Natural killer cell (primary cell): ENCODE data around the gene NSDHL. TPM values are rescaled to one million over a fixed set of nuclear protein-coding genes. Genes with fewer than 3 reads are reported as not detected.

Experiments
- ATAC-seq, 3 donors: fragments of 150-1000 bp in 2 of 3; fragments of 200-7000 bp in 1 of 3; cut with Tn5 transposase; 1 replicate in 1 of 3; 2 replicates in 2 of 3; pipeline ENCODE4 v1.10.0; 2021; ENCODE audit warnings: mild to moderate bottlenecking in 2 of 3, moderate library complexity in 2 of 3
- DNase-seq, 2 donors: peaks; one replicate each; pipeline versions ENCODE4 v3.0.0 to v3.0.0-alpha.2; 2013 to 2021; ENCODE audit warnings: mixed read lengths in 1 of 2
- H3K27ac ChIP-seq: one replicate; pipeline ENCODE4 v1.5.1; 2013; ENCODE audit warnings: mild to moderate bottlenecking, low read length
- H3K27me3 ChIP-seq: one replicate; pipeline ENCODE4 v1.6.1; 2013; ENCODE audit warnings: low read length; ENCODE audit not compliant: control insufficient read depth, insufficient read depth
- H3K36me3 ChIP-seq: one replicate; pipeline ENCODE4 v1.6.1; 2013; ENCODE audit warnings: low read length; ENCODE audit not compliant: control insufficient read depth, insufficient read depth
- H3K4me1 ChIP-seq: one replicate; pipeline ENCODE4 v1.6.1; 2013; ENCODE audit warnings: low read length; ENCODE audit not compliant: control insufficient read depth, insufficient read depth
- H3K4me3 ChIP-seq: one replicate; pipeline ENCODE4 v1.5.1; 2013; ENCODE audit warnings: low read length
- H3K9me3 ChIP-seq: one replicate; pipeline ENCODE4 v1.6.1; 2013; ENCODE audit warnings: low read length; ENCODE audit not compliant: control insufficient read depth, insufficient read depth
- H3K27ac Mint-ChIP-seq, 2 donors: one replicate each; pipeline ENCODE4 v1.8.0; 2022; ENCODE audit warnings: mild to moderate bottlenecking in 2 of 2, mixed read lengths in 2 of 2, moderate library complexity in 1 of 2
- H3K27me3 Mint-ChIP-seq, 2 donors: one replicate each; pipeline ENCODE4 v1.8.0; 2022; ENCODE audit warnings: low read depth in 2 of 2, mixed read lengths in 2 of 2
- H3K36me3 Mint-ChIP-seq: one replicate; pipeline ENCODE4 v1.8.0; 2022; ENCODE audit warnings: mixed read lengths
- H3K4me1 Mint-ChIP-seq, 2 donors: one replicate each; pipeline ENCODE4 v1.8.0; 2022; ENCODE audit warnings: mixed read lengths in 2 of 2
- H3K4me3 Mint-ChIP-seq: one replicate; pipeline ENCODE4 v1.8.0; 2022; ENCODE audit warnings: mild to moderate bottlenecking, moderate library complexity, mixed read lengths
- H3K9me3 Mint-ChIP-seq, 2 donors: one replicate each; pipeline ENCODE4 v1.8.0; 2022; ENCODE audit warnings: mixed read lengths in 2 of 2
- CTCF ChIP-seq: fragments of 200-600 bp; IDR thresholded peaks from one replicate; pipeline ENCODE4 v1.8.0; 2022; ENCODE audit warnings: antibody characterized with exemption
- WGBS: methylation state at CpG from one replicate; pipeline ENCODE4 v1.1.7; 2013; ENCODE audit warnings: missing lambda C conversion rate; ENCODE audit not compliant: insufficient coverage; 5-methylcytosine and 5-hydroxymethylcytosine counted together
- intact Hi-C: fragments of 100-400 bp; cut with micrococcal nuclease; formaldehyde crosslinking; loops from one replicate; pipeline ENCODE4 v1.14.2; 2022
- total RNA-seq, 4 donors: library from RNA; stranded (reverse); fragments of 120-200 nt in 1 of 4; gene quantifications; one replicate each; pipeline versions ENCODE4 v1.2.3 to v1.2.4, GENCODE V29; 2013 to 2022

NSDHL gene
- total RNA-seq, 3 donors from 2014 or later (not counting 1 experiment from before 2014, with no cell fraction given) = 4.9 to 8.2 (median 7.9) TPM

- Histone ChIP-seq H3K9me3 (no peaks in the 10 kb centered on the region), H3K27me3 (no peaks in the 10 kb centered on the region), H3K4me1 (peaks cover 17% of the 10 kb centered on the region), H3K27ac (no peak overlapping the region), H3K4me3 (no peak overlapping the region), H3K36me3 (peaks cover 7% of the 10 kb centered on the region)
- Mint-ChIP-seq H3K27ac (peak overlapping the region in 1 of 2 donors; percentile 79), H3K9me3 (no peaks in the 10 kb centered on the region), H3K4me1 (peaks cover 18 to 21% of the 10 kb centered on the region in 2 donors), H3K27me3 (no peaks in the 10 kb centered on the region), H3K4me3 (no peak overlapping the region), H3K36me3 (no peaks in the 10 kb centered on the region)
- DNase-seq = no peak
- intact Hi-C loops = no loop called here
- no peak for ATAC-seq
- WGBS = 92% methylated on average over 8 of the region's 9 CpGs
- TF ChIP-seq CTCF = no peak
Observed at GRCh38 chrX:152871260-152871659, 40.4 kb downstream of the NSDHL start.

DNA sequence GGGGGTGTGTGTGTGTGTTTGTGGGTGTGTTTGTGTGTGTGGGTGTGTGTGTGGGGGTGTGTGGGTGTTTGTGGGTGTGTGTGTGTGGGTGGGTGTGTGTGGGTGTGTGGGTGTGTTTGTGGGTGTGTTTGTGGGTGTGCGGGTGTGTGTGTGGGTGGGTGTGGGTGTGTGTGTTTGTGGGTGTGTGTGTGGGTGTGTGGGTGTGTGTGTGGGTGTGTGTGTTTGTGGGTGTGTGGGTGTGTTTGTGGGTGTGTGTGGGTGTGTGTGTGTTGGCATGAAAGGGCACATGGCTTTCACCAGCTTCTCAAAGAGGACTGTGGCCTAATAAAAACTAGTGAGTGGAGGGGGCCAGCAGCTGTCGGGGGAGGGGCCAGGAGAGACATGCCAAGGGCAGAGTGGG, 41.7 kb downstream of the NSDHL start:
- 100% methylated on average over 1 of the region's 2 CpGs for WGBS
- Histone ChIP-seq H3K4me3 (no peak overlapping the region), H3K36me3 (peaks cover 4% of the 10 kb centered on the region), H3K4me1 (peaks cover 17% of the 10 kb centered on the region), H3K27ac (no peak overlapping the region), H3K9me3 (no peaks in the 10 kb centered on the region), H3K27me3 (no peaks in the 10 kb centered on the region)
- H3K36me3 Mint-ChIP-seq = no peaks in the 10 kb centered on the region
- H3K27me3 Mint-ChIP-seq = no peaks in the 10 kb centered on the region
- DNase-seq (no peak), ATAC-seq (peak in 1 of 3 donors; percentile 44)
- H3K9me3 Mint-ChIP-seq = no peaks in the 10 kb centered on the region
- H3K4me3 Mint-ChIP-seq = peak overlapping the region; percentile 49
- H3K4me1 Mint-ChIP-seq = peaks cover 18 to 21% of the 10 kb centered on the region in 2 donors
- intact Hi-C loops = no loop called here
- H3K27ac Mint-ChIP-seq = peak overlapping the region in 1 of 2 donors; percentile 79
- TF ChIP-seq CTCF = no peak

GRCh38 chrX:152873361-152873760, 42.5 kb downstream of the NSDHL start:
- intact Hi-C loops = no loop called here
- no peak for TF ChIP-seq CTCF
- Histone ChIP-seq H3K36me3 (peaks cover 2% of the 10 kb centered on the region), H3K27ac (no peak overlapping the region), H3K27me3 (no peaks in the 10 kb centered on the region), H3K9me3 (no peaks in the 10 kb centered on the region), H3K4me1 (peaks cover 17% of the 10 kb centered on the region), H3K4me3 (no peak overlapping the region)
- H3K9me3 Mint-ChIP-seq = no peaks in the 10 kb centered on the region
- H3K4me1 Mint-ChIP-seq = peaks cover 18 to 21% of the 10 kb centered on the region in 2 donors
- H3K27me3 Mint-ChIP-seq = no peaks in the 10 kb centered on the region
- ATAC-seq (no peak), DNase-seq (no peak)
- peak overlapping the region; percentile 26 for H3K4me3 Mint-ChIP-seq
- no peaks in the 10 kb centered on the region for H3K36me3 Mint-ChIP-seq
- WGBS = 97% methylated on average over 2 of the region's 2 CpGs
- H3K27ac Mint-ChIP-seq = peak overlapping the region; percentile 4 to 77
